Right lobe of liver (tissue), 6 donors: ENCODE results near the gene FGD5. TPM values are rescaled to one million over a fixed set of nuclear protein-coding genes. Genes with fewer than 3 reads are reported as not detected.

Source experiments
- ATAC-seq, 4 donors: fragments of 200-7000 bp; cut with Tn5 transposase; one replicate each; pipeline ENCODE4 v1.9.1; 2020; ENCODE audit warnings: mild to moderate bottlenecking in 4 of 4, moderate library complexity in 4 of 4
- DNase-seq, 3 donors: peaks; one replicate each; pipeline ENCODE4 v3.0.0-alpha.2; 2020
- H3K27ac ChIP-seq, 3 donors: fragments of 200-600 bp; one replicate each; pipeline ENCODE4 v1.8.0; 2022
- H3K27me3 ChIP-seq, 2 donors: fragments of 200-600 bp; one replicate each; pipeline ENCODE4 v1.8.0; 2022
- H3K36me3 ChIP-seq, 4 donors: fragments of 200-600 bp; sonication (generic) in 1 of 4; one replicate each; pipeline versions ENCODE4 v1.5.1 to v1.8.0; 2017 to 2022; ENCODE audit warnings: control low read depth in 1 of 4
- H3K4me1 ChIP-seq, 4 donors: fragments of 200-600 bp; sonication (generic) in 1 of 4; one replicate each; pipeline versions ENCODE4 v1.5.1 to v1.8.0; 2017 to 2022; ENCODE audit warnings: control low read depth in 1 of 4
- H3K4me3 ChIP-seq, 3 donors: fragments of 200-600 bp; one replicate each; pipeline ENCODE4 v1.8.0; 2022
- H3K9me3 ChIP-seq, 4 donors: fragments of 200-600 bp; sonication (generic) in 1 of 4; one replicate each; pipeline versions ENCODE4 v1.5.1 to v1.8.0; 2017 to 2022; ENCODE audit warnings: control low read depth in 1 of 4
- POLR2A ChIP-seq: fragments of 450-650 bp; IDR thresholded peaks from one replicate; pipeline ENCODE4 v1.6.1; 2017; ENCODE audit warnings: antibody characterized with exemption, mild to moderate bottlenecking
- WGBS: methylation state at CpG from one replicate; pipeline ENCODE4 v1.1.6; 2018; ENCODE audit warnings: low coverage, low lambda C conversion rate; ENCODE audit not compliant: insufficient coverage; ENCODE audit errors: missing lambda C conversion rate; 5-methylcytosine and 5-hydroxymethylcytosine counted together
- intact Hi-C, 2 donors: fragments of 100-400 bp; cut with DNase I; formaldehyde crosslinking; loops; one replicate each; pipeline versions ENCODE4 v1.11.2 to v1.14.1; 2022
- total RNA-seq, 6 experiments: library from RNA; depleted of rRNA in 2 of 6; stranded (reverse); fragments of >200 nt in 2 of 6; fragmentation: NEBNext Ultra II Directional in 3 of 6; extraction: Animal tissue kit (Norgen Biotek cat#: 25700) in 3 of 6; gene quantifications; one replicate each; pipeline versions ENCODE4 v1.1.0 to v1.2.4, GENCODE V29; 2016 to 2023
- TF ChIP-seq, protein P1 (sequence below), 4 donors: fragments of 200-600 bp in 3 of 4; fragments of 450-650 bp in 1 of 4; IDR thresholded peaks; one replicate each; pipeline versions ENCODE4 v1.5.1 to v1.8.0; 2016 to 2022; ENCODE audit warnings: antibody characterized with exemption in 4 of 4, mild to moderate bottlenecking in 2 of 4
- donor health status: DM: no; HTN: yes; CAD: no.
- donor health status: DM: no; HTN: no; CAD: no.
- donor health status: DM: no; HTN: no; CAD: no.
- donor health status: DM: no; HTN: yes; CAD: no.
- donor health status: DM: no; HTN: yes; CAD: no.

The FGD5 gene
- total RNA-seq, 6 experiments from 2014 or later = 3.4 to 8.9 (median 5.9) TPM

GRCh38 chr3:14824646-14825045 is 5.9 kb downstream of the FGD5 start:
- Histone ChIP-seq H3K9me3 (no peaks in the 10 kb centered on the region), H3K27ac (no peak overlapping the region), H3K27me3 (no peaks in the 10 kb centered on the region), H3K4me1 (peaks cover 0 to 6% (median 0%) of the 10 kb centered on the region in 4 donors), H3K4me3 (no peak overlapping the region), H3K36me3 (no peaks in the 10 kb centered on the region)
- no peak for TF ChIP-seq POLR2A
- TF ChIP-seq, protein P1, sequence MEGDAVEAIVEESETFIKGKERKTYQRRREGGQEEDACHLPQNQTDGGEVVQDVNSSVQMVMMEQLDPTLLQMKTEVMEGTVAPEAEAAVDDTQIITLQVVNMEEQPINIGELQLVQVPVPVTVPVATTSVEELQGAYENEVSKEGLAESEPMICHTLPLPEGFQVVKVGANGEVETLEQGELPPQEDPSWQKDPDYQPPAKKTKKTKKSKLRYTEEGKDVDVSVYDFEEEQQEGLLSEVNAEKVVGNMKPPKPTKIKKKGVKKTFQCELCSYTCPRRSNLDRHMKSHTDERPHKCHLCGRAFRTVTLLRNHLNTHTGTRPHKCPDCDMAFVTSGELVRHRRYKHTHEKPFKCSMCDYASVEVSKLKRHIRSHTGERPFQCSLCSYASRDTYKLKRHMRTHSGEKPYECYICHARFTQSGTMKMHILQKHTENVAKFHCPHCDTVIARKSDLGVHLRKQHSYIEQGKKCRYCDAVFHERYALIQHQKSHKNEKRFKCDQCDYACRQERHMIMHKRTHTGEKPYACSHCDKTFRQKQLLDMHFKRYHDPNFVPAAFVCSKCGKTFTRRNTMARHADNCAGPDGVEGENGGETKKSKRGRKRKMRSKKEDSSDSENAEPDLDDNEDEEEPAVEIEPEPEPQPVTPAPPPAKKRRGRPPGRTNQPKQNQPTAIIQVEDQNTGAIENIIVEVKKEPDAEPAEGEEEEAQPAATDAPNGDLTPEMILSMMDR (IDR thresholded peaks at IDR 0.05) = no peak
- WGBS = 67% methylated on average over 2 of the region's 2 CpGs
- ATAC-seq = no peak
- no peak for DNase-seq
- intact Hi-C loops = no loop called here

GRCh38 chr3:14826069-14826468 is 7.3 kb downstream of the FGD5 start:
- H3K27me3 ChIP-seq = no peaks in the 10 kb centered on the region
- DNase-seq (no peak), ATAC-seq (no peak)
- H3K36me3 ChIP-seq = no peaks in the 10 kb centered on the region
- no peak overlapping the region for H3K27ac ChIP-seq
- no peak overlapping the region for H3K4me3 ChIP-seq
- H3K4me1 ChIP-seq = peaks cover 0 to 6% (median 0%) of the 10 kb centered on the region in 4 donors
- 82% methylated on average over 4 of the region's 4 CpGs for WGBS
- intact Hi-C loops = no loop called here
- no peaks in the 10 kb centered on the region for H3K9me3 ChIP-seq
- TF ChIP-seq POLR2A = no peak
- TF ChIP-seq, protein P1 (IDR thresholded peaks at IDR 0.05) = no peak

DNA sequence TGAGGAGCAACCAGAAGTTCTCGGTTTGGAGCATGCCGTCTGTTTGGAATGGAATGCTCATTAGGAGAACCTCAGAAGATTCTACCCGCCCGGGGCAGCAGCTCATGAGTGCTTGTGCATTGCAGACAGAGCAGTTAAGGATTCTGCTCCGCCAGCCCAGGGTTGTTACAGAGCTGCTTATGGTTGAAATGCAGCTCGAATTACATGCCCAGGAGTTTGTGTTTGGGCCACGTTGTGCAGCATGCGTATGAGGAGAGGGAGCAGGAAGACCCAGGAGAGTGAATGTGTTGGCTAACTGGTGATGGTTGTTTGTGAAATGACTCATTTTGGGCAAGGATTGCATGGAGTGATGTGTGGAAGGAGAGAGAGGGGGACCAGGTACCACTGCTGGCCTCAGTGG is 9.0 kb downstream of the FGD5 start:
- no peak for ATAC-seq
- H3K4me3 ChIP-seq = no peak overlapping the region

GRCh38 chr3:14829811-14830210 is 11.0 kb downstream of the FGD5 start:
- 47% methylated on average over 5 of the region's 5 CpGs for WGBS
- no peaks in the 10 kb centered on the region for H3K36me3 ChIP-seq
- ATAC-seq (no peak), DNase-seq (no peak)
- TF ChIP-seq, protein P1 (IDR thresholded peaks at IDR 0.05) = no peak
- no peak for TF ChIP-seq POLR2A
- no peaks in the 10 kb centered on the region for H3K4me1 ChIP-seq
- no peaks in the 10 kb centered on the region for H3K27me3 ChIP-seq
- no peak overlapping the region for H3K4me3 ChIP-seq
- H3K9me3 ChIP-seq = no peaks in the 10 kb centered on the region
- intact Hi-C loops = no loop called here
- no peak overlapping the region for H3K27ac ChIP-seq

More for the DNA sequence above, 9.0 kb downstream of the FGD5 start:
- peaks cover 0 to 1% (median 0%) of the 10 kb centered on the region in 4 donors for H3K4me1 ChIP-seq
- no peak overlapping the region for H3K27ac ChIP-seq
- intact Hi-C loops = no loop called here
- DNase-seq = no peak
- H3K9me3 ChIP-seq = no peaks in the 10 kb centered on the region
- no peak for TF ChIP-seq POLR2A
- TF ChIP-seq, protein P1 (IDR thresholded peaks at IDR 0.05) = no peak
- no peaks in the 10 kb centered on the region for H3K36me3 ChIP-seq
- WGBS = 47% methylated on average over 3 of the region's 8 CpGs
- H3K27me3 ChIP-seq = no peaks in the 10 kb centered on the region
